Liver (tissue), 9 donors: Measurements from ENCODE around the gene RAB28. TPM values are rescaled to one million over a fixed set of nuclear protein-coding genes. Genes with fewer than 3 reads are reported as not detected.

Source experiments
- DNase-seq: peaks from one replicate; pipeline ENCODE4 v3.0.0-alpha.2; 2017; ENCODE audit warnings: low spot score
- H3K27ac ChIP-seq, 2 donors: one replicate each; pipeline ENCODE4 v1.7.0; 2013; ENCODE audit warnings: inconsistent platforms in 2 of 2, low read length in 2 of 2, control low read depth in 1 of 2, low read depth in 1 of 2, mild to moderate bottlenecking in 1 of 2
- H3K27me3 ChIP-seq, 4 donors: one replicate each; pipeline versions ENCODE4 v1.6.1 to v1.7.0; 2013; ENCODE audit warnings: low read length in 3 of 4, inconsistent platforms in 1 of 4, mild to moderate bottlenecking in 1 of 4, moderate library complexity in 1 of 4; ENCODE audit not compliant: control insufficient read depth in 4 of 4, insufficient read depth in 4 of 4
- H3K36me3 ChIP-seq, 4 donors: one replicate each; pipeline versions ENCODE4 v1.6.1 to v1.7.0; 2013; ENCODE audit warnings: low read length in 3 of 4, mild to moderate bottlenecking in 3 of 4, low read depth in 1 of 4, moderate library complexity in 1 of 4; ENCODE audit not compliant: control insufficient read depth in 4 of 4, insufficient read depth in 3 of 4
- H3K4me1 ChIP-seq, 4 donors: one replicate each; pipeline versions ENCODE4 v1.6.1 to v1.7.0; 2013; ENCODE audit warnings: low read length in 3 of 4, mild to moderate bottlenecking in 3 of 4, moderate library complexity in 1 of 4; ENCODE audit not compliant: control insufficient read depth in 4 of 4, insufficient read depth in 4 of 4
- H3K4me3 ChIP-seq, 3 donors: one replicate each; pipeline versions ENCODE4 v1.6.1 to v1.7.0; 2013; ENCODE audit warnings: low read length in 3 of 3, control low read depth in 1 of 3, low read depth in 1 of 3, mild to moderate bottlenecking in 1 of 3
- H3K9ac ChIP-seq, 2 donors: one replicate each; pipeline ENCODE4 v1.7.0; 2013; ENCODE audit warnings: low read length in 2 of 2, mild to moderate bottlenecking in 2 of 2, moderate library complexity in 2 of 2, control low read depth in 1 of 2, low read depth in 1 of 2
- H3K9me3 ChIP-seq, 4 donors: one replicate each; pipeline versions ENCODE4 v1.6.1 to v1.7.0; 2013; ENCODE audit warnings: low read length in 3 of 4; ENCODE audit not compliant: control insufficient read depth in 4 of 4
- EGR1 ChIP-seq, 2 donors: IDR thresholded peaks; 2 replicates each; pipeline ENCODE4 v1.6.1; 2016 to 2018; ENCODE audit warnings: antibody characterized with exemption in 2 of 2, low read depth in 2 of 2
- FOXA1 ChIP-seq: IDR thresholded peaks from 2 replicates; pipeline ENCODE4 v1.6.1; 2016; ENCODE audit warnings: antibody characterized with exemption
- FOXA2 ChIP-seq: IDR thresholded peaks from 2 replicates; pipeline ENCODE4 v1.6.1; 2016; ENCODE audit warnings: antibody characterized with exemption
- GABPA ChIP-seq, 2 donors: IDR thresholded peaks in 1 of 2; conservative IDR thresholded peaks in 1 of 2; 2 replicates each; pipeline ENCODE4 v1.6.1; 2016; ENCODE audit warnings: antibody characterized with exemption in 2 of 2, mild to moderate bottlenecking in 1 of 2, moderate library complexity in 1 of 2
- HNF4A ChIP-seq, 2 donors: conservative IDR thresholded peaks; 2 replicates each; pipeline ENCODE4 v1.6.1; 2016; ENCODE audit warnings: antibody characterized with exemption in 2 of 2, mild to moderate bottlenecking in 2 of 2
- HNF4G ChIP-seq: IDR thresholded peaks from 2 replicates; pipeline ENCODE4 v1.6.1; 2016; ENCODE audit warnings: antibody characterized with exemption
- JUND ChIP-seq, 2 donors: IDR thresholded peaks; 2 replicates each; pipeline ENCODE4 v1.6.1; 2016; ENCODE audit warnings: antibody characterized with exemption in 2 of 2
- NR2F2 ChIP-seq: IDR thresholded peaks from 2 replicates; pipeline ENCODE4 v1.6.1; 2016; ENCODE audit warnings: antibody characterized with exemption
- RAD21 ChIP-seq, 2 donors: IDR thresholded peaks; 2 replicates each; pipeline ENCODE4 v1.6.1; 2016; ENCODE audit warnings: antibody characterized with exemption in 2 of 2, mild to moderate bottlenecking in 2 of 2
- RXRA ChIP-seq, 2 donors: IDR thresholded peaks; 2 replicates each; pipeline ENCODE4 v1.6.1; 2017 to 2018; ENCODE audit warnings: antibody characterized with exemption in 2 of 2, mild to moderate bottlenecking in 1 of 2
- SP1 ChIP-seq: IDR thresholded peaks from 2 replicates; pipeline ENCODE4 v1.6.1; 2018; ENCODE audit warnings: antibody characterized with exemption, mild to moderate bottlenecking
- TAF1 ChIP-seq: conservative IDR thresholded peaks from 2 replicates; pipeline ENCODE4 v1.6.1; 2016; ENCODE audit warnings: antibody characterized with exemption, mild to moderate bottlenecking
- YY1 ChIP-seq: IDR thresholded peaks from 2 replicates; pipeline ENCODE4 v1.6.1; 2016; ENCODE audit warnings: antibody characterized with exemption, mild to moderate bottlenecking
- WGBS: extraction: QIAGEN DNeasy Blood & Tissue Kit; methylation state at CpG from one replicate; pipeline ENCODE4 v1.1.7; 2013; 5-methylcytosine and 5-hydroxymethylcytosine counted together
- polyA plus RNA-seq, 2 donors: library from polyadenylated mRNA; stranded (reverse) in 1 of 2; unstranded in 1 of 2; fragments of 200-250 nt in 1 of 2; fragments of >200 nt in 1 of 2; fragmentation: Nextera tagmentation in 1 of 2; extraction: Ambion mirVana in 1 of 2; gene quantifications; one replicate each; pipeline versions ENCODE4 v1.2.1 to v1.2.3, GENCODE V29; 2013 to 2015
- total RNA-seq, 2 donors: library from RNA; depleted of rRNA; stranded (reverse); fragments of >200 nt; gene quantifications; one replicate each; pipeline ENCODE4 v1.2.3, GENCODE V29; 2014
- TF ChIP-seq, protein P1 (sequence below): IDR thresholded peaks from 2 replicates; pipeline ENCODE4 v1.6.1; 2016; ENCODE audit warnings: antibody characterized with exemption
- TF ChIP-seq, protein P2 (sequence below): fragments of 150-350 bp; IDR thresholded peaks from 2 replicates; pipeline ENCODE4 v1.5.1; 2017; ENCODE audit warnings: improper control_type of control experiment, low read depth, low read length; ENCODE audit not compliant: missing input control
- TF ChIP-seq, protein P3 (sequence below): IDR thresholded peaks from 2 replicates; pipeline ENCODE4 v1.6.1; 2016; ENCODE audit warnings: antibody characterized with exemption, mild to moderate bottlenecking
- TF ChIP-seq, protein P4 (sequence below): IDR thresholded peaks from 2 replicates; pipeline ENCODE4 v1.6.1; 2016; ENCODE audit warnings: antibody characterized with exemption
- donor health status: healthy.
- donor health status: healthy.
- donor health status: healthy.
- donor health status: healthy.
- donor health status: healthy.

Gene RAB28
- total and polyA plus RNA-seq, 4 donors, result 3.9 to 7.7 (median 6.8) TPM

DNA sequence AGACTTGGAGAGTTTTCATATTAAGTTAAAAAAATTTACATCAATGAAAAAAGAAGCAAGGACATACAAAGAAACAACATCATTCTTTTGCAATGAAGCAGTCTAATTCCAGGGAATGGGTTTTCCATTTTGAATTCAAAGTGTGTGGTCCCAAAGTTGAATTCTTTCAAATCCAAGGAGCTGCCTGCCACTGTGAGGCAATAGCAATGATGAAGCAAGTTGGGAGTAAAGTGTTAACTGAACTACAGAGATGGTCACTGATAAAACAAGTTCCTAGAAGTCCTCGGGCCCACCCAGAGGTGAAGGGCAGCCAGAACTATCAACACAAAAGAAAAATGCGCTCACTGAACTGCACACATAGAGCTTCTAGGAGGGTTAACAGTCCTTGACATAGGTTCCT lies 115.9 kb downstream of the RAB28 start (continued):
- TF ChIP-seq GABPA (IDR thresholded peaks at IDR 0.05 in 1 of 2, conservative IDR thresholded peaks at IDR 0.05 in 1 of 2), result no peak

DNA sequence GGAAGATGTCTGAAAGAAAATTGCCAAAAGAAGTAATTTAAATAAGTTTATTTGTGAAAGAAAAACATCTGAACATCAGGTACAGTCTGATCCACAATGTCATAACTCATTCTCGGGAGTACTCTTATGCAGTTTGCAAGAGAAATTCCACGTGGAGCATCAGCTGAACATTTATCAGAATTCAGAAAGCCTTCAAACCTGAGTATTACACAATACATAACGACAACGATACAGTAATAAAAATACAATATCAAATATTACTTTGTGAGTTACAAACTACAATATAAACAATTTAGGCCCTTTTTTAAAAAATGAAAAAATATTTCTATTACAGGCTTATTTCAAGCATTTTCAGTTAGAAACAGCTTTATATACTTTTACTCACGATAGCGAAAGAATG lies 116.4 kb downstream of the RAB28 start:
- no peak overlapping the region for H3K9ac ChIP-seq
- 96% methylated on average over 6 of the region's 6 CpGs for WGBS
- no peak for DNase-seq
- TF ChIP-seq JUND (IDR thresholded peaks at IDR 0.05) (no peak), YY1 (no peak), GABPA (IDR thresholded peaks at IDR 0.05 in 1 of 2, conservative IDR thresholded peaks at IDR 0.05 in 1 of 2) (no peak), NR2F2 (no peak), RAD21 (IDR thresholded peaks at IDR 0.05) (no peak), FOXA2 (no peak), RXRA (IDR thresholded peaks at IDR 0.05) (no peak), HNF4A (conservative IDR thresholded peaks at IDR 0.05) (no peak)
- TF ChIP-seq, protein P1, sequence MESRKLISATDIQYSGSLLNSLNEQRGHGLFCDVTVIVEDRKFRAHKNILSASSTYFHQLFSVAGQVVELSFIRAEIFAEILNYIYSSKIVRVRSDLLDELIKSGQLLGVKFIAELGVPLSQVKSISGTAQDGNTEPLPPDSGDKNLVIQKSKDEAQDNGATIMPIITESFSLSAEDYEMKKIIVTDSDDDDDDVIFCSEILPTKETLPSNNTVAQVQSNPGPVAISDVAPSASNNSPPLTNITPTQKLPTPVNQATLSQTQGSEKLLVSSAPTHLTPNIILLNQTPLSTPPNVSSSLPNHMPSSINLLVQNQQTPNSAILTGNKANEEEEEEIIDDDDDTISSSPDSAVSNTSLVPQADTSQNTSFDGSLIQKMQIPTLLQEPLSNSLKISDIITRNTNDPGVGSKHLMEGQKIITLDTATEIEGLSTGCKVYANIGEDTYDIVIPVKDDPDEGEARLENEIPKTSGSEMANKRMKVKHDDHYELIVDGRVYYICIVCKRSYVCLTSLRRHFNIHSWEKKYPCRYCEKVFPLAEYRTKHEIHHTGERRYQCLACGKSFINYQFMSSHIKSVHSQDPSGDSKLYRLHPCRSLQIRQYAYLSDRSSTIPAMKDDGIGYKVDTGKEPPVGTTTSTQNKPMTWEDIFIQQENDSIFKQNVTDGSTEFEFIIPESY, result no peak
- TF ChIP-seq, protein P2, sequence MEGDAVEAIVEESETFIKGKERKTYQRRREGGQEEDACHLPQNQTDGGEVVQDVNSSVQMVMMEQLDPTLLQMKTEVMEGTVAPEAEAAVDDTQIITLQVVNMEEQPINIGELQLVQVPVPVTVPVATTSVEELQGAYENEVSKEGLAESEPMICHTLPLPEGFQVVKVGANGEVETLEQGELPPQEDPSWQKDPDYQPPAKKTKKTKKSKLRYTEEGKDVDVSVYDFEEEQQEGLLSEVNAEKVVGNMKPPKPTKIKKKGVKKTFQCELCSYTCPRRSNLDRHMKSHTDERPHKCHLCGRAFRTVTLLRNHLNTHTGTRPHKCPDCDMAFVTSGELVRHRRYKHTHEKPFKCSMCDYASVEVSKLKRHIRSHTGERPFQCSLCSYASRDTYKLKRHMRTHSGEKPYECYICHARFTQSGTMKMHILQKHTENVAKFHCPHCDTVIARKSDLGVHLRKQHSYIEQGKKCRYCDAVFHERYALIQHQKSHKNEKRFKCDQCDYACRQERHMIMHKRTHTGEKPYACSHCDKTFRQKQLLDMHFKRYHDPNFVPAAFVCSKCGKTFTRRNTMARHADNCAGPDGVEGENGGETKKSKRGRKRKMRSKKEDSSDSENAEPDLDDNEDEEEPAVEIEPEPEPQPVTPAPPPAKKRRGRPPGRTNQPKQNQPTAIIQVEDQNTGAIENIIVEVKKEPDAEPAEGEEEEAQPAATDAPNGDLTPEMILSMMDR, result no peak
- TF ChIP-seq, protein P3, sequence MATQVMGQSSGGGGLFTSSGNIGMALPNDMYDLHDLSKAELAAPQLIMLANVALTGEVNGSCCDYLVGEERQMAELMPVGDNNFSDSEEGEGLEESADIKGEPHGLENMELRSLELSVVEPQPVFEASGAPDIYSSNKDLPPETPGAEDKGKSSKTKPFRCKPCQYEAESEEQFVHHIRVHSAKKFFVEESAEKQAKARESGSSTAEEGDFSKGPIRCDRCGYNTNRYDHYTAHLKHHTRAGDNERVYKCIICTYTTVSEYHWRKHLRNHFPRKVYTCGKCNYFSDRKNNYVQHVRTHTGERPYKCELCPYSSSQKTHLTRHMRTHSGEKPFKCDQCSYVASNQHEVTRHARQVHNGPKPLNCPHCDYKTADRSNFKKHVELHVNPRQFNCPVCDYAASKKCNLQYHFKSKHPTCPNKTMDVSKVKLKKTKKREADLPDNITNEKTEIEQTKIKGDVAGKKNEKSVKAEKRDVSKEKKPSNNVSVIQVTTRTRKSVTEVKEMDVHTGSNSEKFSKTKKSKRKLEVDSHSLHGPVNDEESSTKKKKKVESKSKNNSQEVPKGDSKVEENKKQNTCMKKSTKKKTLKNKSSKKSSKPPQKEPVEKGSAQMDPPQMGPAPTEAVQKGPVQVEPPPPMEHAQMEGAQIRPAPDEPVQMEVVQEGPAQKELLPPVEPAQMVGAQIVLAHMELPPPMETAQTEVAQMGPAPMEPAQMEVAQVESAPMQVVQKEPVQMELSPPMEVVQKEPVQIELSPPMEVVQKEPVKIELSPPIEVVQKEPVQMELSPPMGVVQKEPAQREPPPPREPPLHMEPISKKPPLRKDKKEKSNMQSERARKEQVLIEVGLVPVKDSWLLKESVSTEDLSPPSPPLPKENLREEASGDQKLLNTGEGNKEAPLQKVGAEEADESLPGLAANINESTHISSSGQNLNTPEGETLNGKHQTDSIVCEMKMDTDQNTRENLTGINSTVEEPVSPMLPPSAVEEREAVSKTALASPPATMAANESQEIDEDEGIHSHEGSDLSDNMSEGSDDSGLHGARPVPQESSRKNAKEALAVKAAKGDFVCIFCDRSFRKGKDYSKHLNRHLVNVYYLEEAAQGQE, result no peak
- peaks cover 0 to 3% (median 0%) of the 10 kb centered on the region in 4 donors for H3K36me3 ChIP-seq
- H3K27ac ChIP-seq, result no peak overlapping the region
- H3K4me3 ChIP-seq, result no peak overlapping the region
- no peaks in the 10 kb centered on the region for H3K9me3 ChIP-seq
- H3K4me1 ChIP-seq, result no peaks in the 10 kb centered on the region
- H3K27me3 ChIP-seq, result no peaks in the 10 kb centered on the region

DNA sequence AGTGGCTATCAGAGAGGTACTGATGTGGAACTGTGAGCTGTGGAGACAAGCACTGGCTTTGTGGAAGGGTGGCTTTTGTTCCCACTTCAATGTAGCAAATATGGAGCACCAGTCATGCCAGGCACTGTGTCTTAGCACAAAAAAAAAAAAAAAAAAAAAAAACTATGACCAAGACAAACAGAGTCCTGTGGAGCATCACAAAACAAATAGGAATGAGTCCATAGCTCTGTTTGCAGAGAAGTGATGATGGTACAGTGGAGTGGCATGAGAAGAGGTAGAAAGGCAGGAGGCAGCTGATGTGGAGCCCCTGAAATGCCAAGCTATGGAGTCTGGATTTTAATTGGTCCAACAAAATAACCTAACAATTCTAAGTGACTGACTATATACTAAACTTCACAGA lies 116.9 kb downstream of the RAB28 start:
- Histone ChIP-seq H3K27me3 (no peaks in the 10 kb centered on the region), H3K4me3 (no peak overlapping the region), H3K27ac (no peak overlapping the region), H3K4me1 (no peaks in the 10 kb centered on the region), H3K9ac (no peak overlapping the region), H3K9me3 (no peaks in the 10 kb centered on the region), H3K36me3 (peaks cover 0 to 3% (median 0%) of the 10 kb centered on the region in 4 donors)
- no peak for DNase-seq
- TF ChIP-seq, protein P3, result no peak
- no peak for TF ChIP-seq RAD21 (IDR thresholded peaks at IDR 0.05)
- no peak for TF ChIP-seq JUND (IDR thresholded peaks at IDR 0.05)
- TF ChIP-seq, protein P4, sequence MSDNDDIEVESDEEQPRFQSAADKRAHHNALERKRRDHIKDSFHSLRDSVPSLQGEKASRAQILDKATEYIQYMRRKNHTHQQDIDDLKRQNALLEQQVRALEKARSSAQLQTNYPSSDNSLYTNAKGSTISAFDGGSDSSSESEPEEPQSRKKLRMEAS, result no peak
- no peak for TF ChIP-seq YY1
- TF ChIP-seq TAF1, result no peak
- TF ChIP-seq FOXA1, result no peak
- no peak for TF ChIP-seq NR2F2
- no peak for TF ChIP-seq SP1
- no peak for TF ChIP-seq HNF4G
- TF ChIP-seq EGR1 (IDR thresholded peaks at IDR 0.05; ENCODE audit: low read depth in 2 of 2), result no peak
- TF ChIP-seq, protein P1, result no peak
- TF ChIP-seq FOXA2, result no peak
- no peak for TF ChIP-seq HNF4A (conservative IDR thresholded peaks at IDR 0.05)
